ENCODE data around the gene KCNE4. TPM values are rescaled to one million over a fixed set of nuclear protein-coding genes. Genes with fewer than 3 reads are reported as not detected.
A peak's percentile ranks its signal among the peaks of the same experiment; 100 is the strongest.

KCNE4 gene
- total RNA-seq, 1 donor = 37.6 TPM

DNA sequence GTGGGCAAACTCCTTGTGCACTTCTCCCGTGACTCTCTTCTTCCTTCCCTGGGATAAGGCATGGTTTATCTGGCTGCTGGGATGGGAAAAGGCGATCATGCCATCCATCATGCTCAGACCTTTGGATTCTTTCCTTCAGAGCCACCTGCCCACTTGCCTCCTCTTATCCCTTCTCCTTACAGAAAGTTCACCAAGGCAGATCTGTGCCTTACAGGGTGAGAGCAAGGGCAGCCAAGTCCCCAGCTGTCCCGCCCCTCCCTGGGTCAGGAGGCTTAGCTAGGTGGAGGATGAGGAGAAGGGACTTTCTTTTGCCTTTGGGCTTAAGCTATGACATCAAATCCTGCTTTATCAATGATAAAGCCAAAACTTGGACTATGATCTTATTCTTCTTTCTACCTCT is 47.6 kb downstream of the KCNE4 start:
- peak overlapping the region; percentile 28 for H3K27ac ChIP-seq (ENCODE audit: low read depth, low read length)
- no peaks in the 10 kb centered on the region for H3K79me2 ChIP-seq (ENCODE audit: insufficient read depth, low read length)
- H4K20me1 ChIP-seq (ENCODE audit: insufficient read depth, low read length) = no peaks in the 10 kb centered on the region
- no peak overlapping the region for H3K4me3 ChIP-seq (ENCODE audit: insufficient read depth, low read length)
- no peaks in the 10 kb centered on the region for H3K27me3 ChIP-seq (ENCODE audit: insufficient read depth, low read length)
- H3K4me2 ChIP-seq (ENCODE audit: insufficient read depth, low read length) = peak overlapping the region; percentile 52
- DNase-seq (ENCODE audit: insufficient read length, low spot score, missing footprints) = no peak
- H3K36me3 ChIP-seq (ENCODE audit: insufficient read depth, low read length) = no peaks in the 10 kb centered on the region
- peaks cover 16% of the 10 kb centered on the region for H3K4me1 ChIP-seq (ENCODE audit: insufficient read depth, low read length)
- TF ChIP-seq, protein P1, sequence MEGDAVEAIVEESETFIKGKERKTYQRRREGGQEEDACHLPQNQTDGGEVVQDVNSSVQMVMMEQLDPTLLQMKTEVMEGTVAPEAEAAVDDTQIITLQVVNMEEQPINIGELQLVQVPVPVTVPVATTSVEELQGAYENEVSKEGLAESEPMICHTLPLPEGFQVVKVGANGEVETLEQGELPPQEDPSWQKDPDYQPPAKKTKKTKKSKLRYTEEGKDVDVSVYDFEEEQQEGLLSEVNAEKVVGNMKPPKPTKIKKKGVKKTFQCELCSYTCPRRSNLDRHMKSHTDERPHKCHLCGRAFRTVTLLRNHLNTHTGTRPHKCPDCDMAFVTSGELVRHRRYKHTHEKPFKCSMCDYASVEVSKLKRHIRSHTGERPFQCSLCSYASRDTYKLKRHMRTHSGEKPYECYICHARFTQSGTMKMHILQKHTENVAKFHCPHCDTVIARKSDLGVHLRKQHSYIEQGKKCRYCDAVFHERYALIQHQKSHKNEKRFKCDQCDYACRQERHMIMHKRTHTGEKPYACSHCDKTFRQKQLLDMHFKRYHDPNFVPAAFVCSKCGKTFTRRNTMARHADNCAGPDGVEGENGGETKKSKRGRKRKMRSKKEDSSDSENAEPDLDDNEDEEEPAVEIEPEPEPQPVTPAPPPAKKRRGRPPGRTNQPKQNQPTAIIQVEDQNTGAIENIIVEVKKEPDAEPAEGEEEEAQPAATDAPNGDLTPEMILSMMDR (IDR thresholded peaks at IDR 0.05; ENCODE audit: extremely low read depth, low read depth, low read length) = no peak
- no peaks in the 10 kb centered on the region for H3K9me3 ChIP-seq (ENCODE audit: low read depth, low read length)
- H2AFZ ChIP-seq (ENCODE audit: low read length) = no peak overlapping the region

DNA sequence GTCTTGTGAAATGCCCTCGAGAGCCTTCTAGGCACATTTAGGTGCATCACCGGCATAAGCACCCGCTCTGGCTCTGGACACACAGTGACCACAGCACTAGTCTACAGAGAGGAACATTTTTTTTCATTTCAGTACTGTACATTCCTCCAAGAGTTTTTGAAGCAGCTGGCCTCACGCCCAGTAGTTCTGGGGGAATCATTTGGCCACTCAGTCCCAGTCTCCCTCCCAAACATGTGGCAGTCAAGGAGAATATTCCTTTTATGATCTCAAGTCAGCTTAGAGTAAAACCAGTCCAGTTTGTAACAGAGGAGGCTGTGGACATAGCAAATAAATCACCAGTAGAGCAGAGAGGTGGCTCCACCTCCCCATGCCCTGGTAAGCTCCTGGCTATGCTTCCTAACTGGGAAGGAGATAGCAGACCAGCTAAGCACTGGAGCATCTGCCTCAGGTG is 48.1 kb downstream of the KCNE4 start:
- Histone ChIP-seq H3K27me3 (ENCODE audit: insufficient read depth, low read length) (no peaks in the 10 kb centered on the region), H3K36me3 (ENCODE audit: insufficient read depth, low read length) (no peaks in the 10 kb centered on the region), H2AFZ (ENCODE audit: low read length) (no peak overlapping the region), H3K4me1 (ENCODE audit: insufficient read depth, low read length) (peaks cover 16% of the 10 kb centered on the region), H3K4me2 (ENCODE audit: insufficient read depth, low read length) (peak overlapping the region; percentile 52), H3K4me3 (ENCODE audit: insufficient read depth, low read length) (no peak overlapping the region), H3K9me3 (ENCODE audit: low read depth, low read length) (no peaks in the 10 kb centered on the region), H4K20me1 (ENCODE audit: insufficient read depth, low read length) (no peaks in the 10 kb centered on the region), H3K79me2 (ENCODE audit: insufficient read depth, low read length) (no peaks in the 10 kb centered on the region), H3K27ac (ENCODE audit: low read depth, low read length) (peak overlapping the region; percentile 28)
- DNase-seq (ENCODE audit: insufficient read length, low spot score, missing footprints) = peak; percentile 64
- TF ChIP-seq, protein P1 (IDR thresholded peaks at IDR 0.05; ENCODE audit: extremely low read depth, low read depth, low read length) = no peak

DNA sequence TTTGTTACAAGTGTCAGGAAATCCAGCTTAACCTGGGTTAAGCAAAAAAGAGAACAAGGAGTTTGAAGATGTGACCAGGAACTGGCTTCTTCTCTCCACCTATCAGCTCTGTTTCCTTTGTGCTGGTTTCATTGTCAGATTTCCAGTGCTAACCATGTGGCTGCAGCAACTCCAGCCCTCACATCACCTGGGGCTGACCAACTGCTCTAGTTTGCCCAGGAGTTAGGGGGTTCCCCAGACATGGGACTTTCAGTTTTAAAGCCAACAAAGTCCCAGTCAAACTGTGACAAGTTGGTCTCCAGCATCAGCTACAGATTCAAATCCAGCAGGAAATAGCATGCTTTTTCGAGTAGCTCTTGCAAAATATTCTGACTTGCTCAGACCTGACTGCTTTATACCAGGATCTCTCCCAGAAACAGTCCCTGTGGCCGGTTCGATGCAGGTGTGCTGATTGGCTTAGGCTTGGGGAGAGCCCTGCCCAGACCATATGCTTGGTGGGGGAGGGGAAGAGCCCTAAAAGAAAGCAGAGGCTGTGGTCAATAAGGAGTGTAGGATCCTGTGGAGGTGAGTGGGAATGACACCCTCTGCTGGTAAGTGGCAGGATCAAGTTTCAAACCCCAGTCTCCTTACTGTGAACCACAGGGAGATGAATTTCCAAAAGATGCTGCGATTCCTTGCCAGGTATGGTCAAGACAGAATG is 49.5 kb downstream of the KCNE4 start:
- Histone ChIP-seq H4K20me1 (ENCODE audit: insufficient read depth, low read length) (no peaks in the 10 kb centered on the region), H3K27me3 (ENCODE audit: insufficient read depth, low read length) (no peaks in the 10 kb centered on the region), H3K4me3 (ENCODE audit: insufficient read depth, low read length) (no peak overlapping the region), H3K4me1 (ENCODE audit: insufficient read depth, low read length) (peaks cover 16% of the 10 kb centered on the region), H3K36me3 (ENCODE audit: insufficient read depth, low read length) (no peaks in the 10 kb centered on the region), H3K27ac (ENCODE audit: low read depth, low read length) (no peak overlapping the region), H3K79me2 (ENCODE audit: insufficient read depth, low read length) (no peaks in the 10 kb centered on the region), H2AFZ (ENCODE audit: low read length) (no peak overlapping the region), H3K9me3 (ENCODE audit: low read depth, low read length) (no peaks in the 10 kb centered on the region), H3K4me2 (ENCODE audit: insufficient read depth, low read length) (no peak overlapping the region)
- TF ChIP-seq, protein P1 (IDR thresholded peaks at IDR 0.05; ENCODE audit: extremely low read depth, low read depth, low read length) = peak; percentile 60
- no peak for DNase-seq (ENCODE audit: insufficient read length, low spot score, missing footprints)

DNA sequence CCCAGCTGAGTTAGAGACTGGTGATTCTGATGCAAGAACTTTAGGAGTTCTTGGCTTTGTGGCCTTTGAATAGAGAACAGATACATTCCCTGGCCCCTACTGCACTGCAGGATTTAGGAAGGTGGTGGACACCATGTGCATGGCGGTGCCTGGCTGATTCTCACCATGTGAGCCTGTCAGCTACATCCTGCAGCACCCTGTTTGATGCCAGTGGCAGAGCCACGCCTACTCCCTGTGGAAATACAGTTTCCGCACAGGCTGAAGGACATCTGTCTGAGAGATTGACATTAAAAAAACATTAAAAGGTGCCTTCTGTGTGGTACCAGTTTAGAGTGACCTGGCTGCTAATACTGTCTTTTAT is 50.0 kb downstream of the KCNE4 start:
- H3K27me3 ChIP-seq (ENCODE audit: insufficient read depth, low read length) = no peaks in the 10 kb centered on the region
- TF ChIP-seq, protein P1 (IDR thresholded peaks at IDR 0.05; ENCODE audit: extremely low read depth, low read depth, low read length) = no peak
- H3K27ac ChIP-seq (ENCODE audit: low read depth, low read length) = no peak overlapping the region
- no peak for DNase-seq (ENCODE audit: insufficient read length, low spot score, missing footprints)
- H3K4me3 ChIP-seq (ENCODE audit: insufficient read depth, low read length) = no peak overlapping the region
- no peak overlapping the region for H2AFZ ChIP-seq (ENCODE audit: low read length)
- H3K4me2 ChIP-seq (ENCODE audit: insufficient read depth, low read length) = no peak overlapping the region
- no peaks in the 10 kb centered on the region for H3K79me2 ChIP-seq (ENCODE audit: insufficient read depth, low read length)
- no peaks in the 10 kb centered on the region for H3K9me3 ChIP-seq (ENCODE audit: low read depth, low read length)
- no peaks in the 10 kb centered on the region for H4K20me1 ChIP-seq (ENCODE audit: insufficient read depth, low read length)
- H3K36me3 ChIP-seq (ENCODE audit: insufficient read depth, low read length) = no peaks in the 10 kb centered on the region
- peaks cover 16% of the 10 kb centered on the region for H3K4me1 ChIP-seq (ENCODE audit: insufficient read depth, low read length)

Measured in osteoblast (primary cell).